K562 (cell line): ENCODE results near the gene SLFN12. TPM values are rescaled to one million over a fixed set of nuclear protein-coding genes. Genes with fewer than 3 reads are reported as not detected.

Experiments used
- ATAC-seq: fragments of 200-7000 bp; cut with Tn5 transposase; 3 replicates; pipeline ENCODE4 v1.9.1; 2020; ENCODE audit warnings: moderate library complexity
- BruUV-seq: library from RNA; stranded (reverse); fragments of 400-500 nt; replicated peaks from 2 replicates; lab custom pipeline; 2021; lab: Mats Ljungman, UMichigan
- CTCF ChIA-PET: fragments of 300-600 bp; formaldehyde crosslinking; extraction: SDS; loops from one replicate; lab custom pipeline; 2021; ENCODE audit warnings: low intra/inter-chr PET ratio; lab: Yijun Ruan, JAX
- POLR2A ChIA-PET: fragments of 300-600, 350-650 bp; sonication (Branson Sonifier 250); formaldehyde crosslinking; extraction: SDS; loops from one replicate; lab custom pipeline; 2021; ENCODE audit warnings: antibody characterized with exemption, inconsistent platforms; lab: Yijun Ruan, JAX
- DNase-seq, 4 experiments: peaks; one replicate each; pipeline versions ENCODE4 v3.0.0 to v3.0.0-alpha.2; 2011 to 2018; ENCODE audit warnings: low spot score in 3 of 4, mixed read lengths in 3 of 4; ENCODE audit errors: extremely low read depth in 1 of 4
- FAIRE-seq: peaks from 2 replicates; lab custom pipeline; 2011; peaks lifted over from hg19 to GRCh38; lab: Jason Lieb, UNC
- H2AFZ ChIP-seq: 2 replicates; pipeline ENCODE4 v1.6.0; 2011; ENCODE audit warnings: low read depth, low read length, control low read depth, inconsistent platforms
- H3K27ac ChIP-seq: fragments of 200-600 bp; 3 replicates; pipeline ENCODE4 v1.8.0; 2011; ENCODE audit warnings: low read depth, mild to moderate bottlenecking, control low read depth, inconsistent platforms, low read length, moderate library complexity, mixed read lengths; ENCODE audit errors: extremely low read depth
- H3K27me3 ChIP-seq, 2 experiments: fragments of 300-600 bp in 1 of 2; 2 replicates in 1 of 2; 3 replicates in 1 of 2; pipeline versions ENCODE4 v1.6.0 to v1.8.0; 2011; ENCODE audit warnings: inconsistent platforms in 2 of 2, low read length in 2 of 2, mild to moderate bottlenecking in 1 of 2, mixed read lengths in 1 of 2, moderate library complexity in 1 of 2; ENCODE audit not compliant: control insufficient read depth in 2 of 2, insufficient read depth in 2 of 2
- H3K36me3 ChIP-seq: fragments of 300-600 bp; 3 replicates; pipeline ENCODE4 v1.8.0; 2011; ENCODE audit warnings: mild to moderate bottlenecking, low read length, inconsistent platforms; ENCODE audit not compliant: control insufficient read depth, insufficient read depth
- H3K4me1 ChIP-seq, 2 experiments: fragments of 200-600 bp in 1 of 2; replicated peaks in 1 of 2; 2 replicates in 1 of 2; 3 replicates in 1 of 2; pipeline versions ENCODE4 v1.5.1 to v1.8.0; 2011; ENCODE audit warnings: inconsistent platforms in 2 of 2, low read length in 2 of 2, mild to moderate bottlenecking in 1 of 2, mixed read lengths in 1 of 2, moderate library complexity in 1 of 2; ENCODE audit not compliant: control insufficient read depth in 2 of 2, insufficient read depth in 2 of 2
- H3K4me2 ChIP-seq: 2 replicates; pipeline ENCODE4 v1.6.1; 2011; ENCODE audit warnings: low read length, control low read depth, inconsistent platforms, mixed read lengths; ENCODE audit not compliant: insufficient read depth
- H3K4me3 ChIP-seq: fragments of 200-600 bp; sonication (generic), shearing (Covaris generic); 2 replicates; pipeline ENCODE4 v1.5.1; 2016; ENCODE audit warnings: control low read depth, inconsistent platforms
- H3K79me2 ChIP-seq: fragments of 200-600 bp; 3 replicates; pipeline ENCODE4 v1.8.0; 2011; ENCODE audit warnings: low read length, inconsistent platforms; ENCODE audit not compliant: control insufficient read depth, insufficient read depth
- H3K9ac ChIP-seq, 2 experiments: 2 replicates each; pipeline versions ENCODE4 v1.6.0 to v1.6.1; 2011; ENCODE audit warnings: low read depth in 2 of 2, low read length in 2 of 2, control low read depth in 1 of 2, inconsistent platforms in 1 of 2, mild to moderate bottlenecking in 1 of 2, mixed read lengths in 1 of 2; ENCODE audit not compliant: insufficient read depth in 1 of 2
- H3K9me1 ChIP-seq: one replicate; pipeline ENCODE4 v1.6.0; 2011; ENCODE audit warnings: inconsistent platforms, mild to moderate bottlenecking, low read length, moderate library complexity; ENCODE audit not compliant: control insufficient read depth, insufficient read depth
- H3K9me3 ChIP-seq: replicated peaks from 2 replicates; pipeline ENCODE4 v1.5.1; 2011; ENCODE audit warnings: low read depth, low read length, inconsistent platforms; ENCODE audit not compliant: control insufficient read depth, insufficient read depth
- H4K20me1 ChIP-seq: replicated peaks from 2 replicates; pipeline ENCODE4 v1.6.1; 2011; ENCODE audit warnings: low read length, inconsistent platforms, mixed read lengths; ENCODE audit not compliant: control insufficient read depth, insufficient read depth
- CAMTA2 ChIP-seq: fragments of 250-450 bp; sonication (Bioruptor Pico); conservative IDR thresholded peaks from 2 replicates; pipeline ENCODE4 v1.5.1; 2022
- FOXK1 ChIP-seq: sonication (generic); formaldehyde crosslinking; IDR thresholded peaks from 2 replicates; pipeline ENCODE4 v1.8.0; 2022; ENCODE audit warnings: missing genetic modification reagents, mild to moderate bottlenecking, borderline replicate concordance
- KLF16 ChIP-seq: IDR thresholded peaks from 2 replicates; pipeline ENCODE4 v1.6.1; 2016; ENCODE audit warnings: antibody characterized with exemption
- MGA ChIP-seq: fragments of 450-650 bp; IDR thresholded peaks from 2 replicates; pipeline ENCODE4 v1.6.1; 2016; ENCODE audit warnings: mild to moderate bottlenecking, moderate library complexity
- NFATC3 ChIP-seq: fragments of 450-650 bp; IDR thresholded peaks from 2 replicates; pipeline ENCODE4 v1.6.1; 2017; ENCODE audit warnings: mild to moderate bottlenecking
- PCBP2 ChIP-seq: fragments of 200-400 bp; formaldehyde crosslinking; IDR thresholded peaks from 2 replicates; pipeline ENCODE4 v1.6.1; 2018; ENCODE audit warnings: low read length, low read depth, mild to moderate bottlenecking, moderate library complexity; ENCODE audit not compliant: poor library complexity, severe bottlenecking
- PML ChIP-seq: IDR thresholded peaks from 2 replicates; pipeline ENCODE4 v1.6.1; 2012; ENCODE audit warnings: low read length, inconsistent platforms
- RNF219 ChIP-seq: fragments of 250-450 bp; sonication (Bioruptor Pico); IDR thresholded peaks from 2 replicates; pipeline ENCODE4 v1.5.0; 2022; ENCODE audit warnings: mild to moderate bottlenecking
- SMC3 ChIP-seq: conservative IDR thresholded peaks from 2 replicates; pipeline ENCODE4 v1.6.1; 2011; ENCODE audit warnings: low read depth, low read length, improper control_type of control experiment; ENCODE audit not compliant: insufficient read depth
- ZBED1 ChIP-seq: IDR thresholded peaks from 2 replicates; pipeline ENCODE4 v1.6.1; 2014
- ZNF778 ChIP-seq: fragments of 450-650 bp; formaldehyde crosslinking; IDR thresholded peaks from 2 replicates; pipeline ENCODE4 v1.4.0; 2020; ENCODE audit warnings: mild to moderate bottlenecking, moderate library complexity
- WGBS: fragments of 100-300 bp; shearing (Covaris generic); methylation state at CpG from one replicate; pipeline ENCODE4 v1.1.6; 2016; ENCODE audit warnings: low coverage, mixed read lengths; ENCODE audit not compliant: insufficient coverage; ENCODE audit errors: missing lambda C conversion rate; 5-methylcytosine and 5-hydroxymethylcytosine counted together
- in situ Hi-C: fragments of 300-500 bp; cut with MboI; formaldehyde crosslinking; loops from 4 replicates; pipeline ENCODE4 v1.15.0; 2018; ENCODE audit warnings: inconsistent platforms, mixed read lengths
- intact Hi-C: fragments of 100-400 bp; cut with micrococcal nuclease; formaldehyde crosslinking; loops from 2 replicates; pipeline ENCODE4 v1.14.2; 2022
- polyA plus RNA-seq, 8 experiments: library from polyadenylated mRNA; depleted of rRNA in 4 of 8; stranded (reverse) in 5 of 8; unstranded in 3 of 8; fragments of >200 nt; fragmentation: Nextera tagmentation in 2 of 8; fragmentation: Illumina TruSeq in 1 of 8; extraction: Ambion mirVana in 2 of 8; extraction: Trizol in 1 of 8; gene quantifications; 2 replicates each; pipeline versions ENCODE4 v1.2.1 to v1.2.3, GENCODE V29; 2011 to 2014; ENCODE audit warnings: inconsistent platforms in 1 of 8, missing spikeins in 1 of 8
- total RNA-seq, 7 experiments: library from RNA; depleted of rRNA in 6 of 7; stranded (reverse); fragments of >200 nt in 6 of 7; fragmentation: Illumina TruSeq in 2 of 7; extraction: Trizol in 2 of 7; gene quantifications; 2 replicates each; pipeline versions ENCODE4 v1.2.1 to v1.2.3, GENCODE V29; 2011 to 2021; ENCODE audit warnings: low replicate concordance in 1 of 7

Gene SLFN12
- total and polyA plus RNA-seq, 9 of the 15 experiments (the other 6 are each of a cell fraction or from before 2014, with no cell fraction given), result 0.01 to 0.09 (median 0.07) TPM; not detected in 6

DNA sequence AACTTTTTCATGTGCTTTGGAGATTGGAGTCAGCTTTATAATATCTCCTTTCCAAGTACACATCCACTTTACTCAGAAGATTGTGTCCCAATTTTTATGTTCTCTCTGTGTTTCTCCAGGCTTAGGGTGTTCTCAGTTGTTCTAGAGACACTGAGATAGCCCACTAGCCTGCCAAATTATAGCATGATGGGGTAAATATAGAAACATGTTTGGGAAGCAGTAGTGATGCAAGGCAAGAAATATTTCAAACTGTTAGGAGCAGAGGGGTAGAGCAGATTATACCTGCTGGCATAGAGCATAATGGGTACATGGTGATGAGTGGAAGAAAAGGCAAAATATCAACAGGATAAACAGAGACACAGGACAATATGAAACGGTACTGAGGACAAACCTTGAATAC is 71.3 kb downstream of the SLFN12 start:
- no peak overlapping the region for H3K4me3 ChIP-seq
- no peaks in the 10 kb centered on the region for H3K9me1 ChIP-seq
- CTCF ChIA-PET, result no interaction called here
- intact Hi-C loops (no loop called here), in situ Hi-C loops (no loop called here)
- H3K27me3 ChIP-seq, result no peaks in the 10 kb centered on the region
- ATAC-seq (no peak), FAIRE-seq (no peak), DNase-seq (no peak)
- 0% methylated on average over 1 of the region's 1 CpG for WGBS
- no peak overlapping the region for H3K9ac ChIP-seq
- H3K4me2 ChIP-seq, result no peak overlapping the region
- H3K79me2 ChIP-seq, result no peaks in the 10 kb centered on the region
- no peaks in the 10 kb centered on the region for H3K36me3 ChIP-seq
- H3K9me3 ChIP-seq, result no peaks in the 10 kb centered on the region
- H2AFZ ChIP-seq, result no peak overlapping the region
- H3K27ac ChIP-seq, result no peak overlapping the region
- POLR2A ChIA-PET, result interaction anchor here (0.5 kb wide), 1 partner anchor 30 kb away, joined by 3 read pairs; no protein-coding TSS in a partner anchor
- H3K4me1 ChIP-seq, result no peaks in the 10 kb centered on the region
- BruUV-seq, result no TSS peak
- no peaks in the 10 kb centered on the region for H4K20me1 ChIP-seq
- TF ChIP-seq PCBP2 (no peak), PML (no peak), CAMTA2 (CRISPR knock-in tag) (no peak), FOXK1 (no peak), SMC3 (no peak), KLF16 (no peak), ZBED1 (no peak), RNF219 (no peak), MGA (no peak), NFATC3 (no peak), ZNF778 (CRISPR knock-in tag) (no peak)
